ENCODE data around the gene KLHL22.
"Not testable (repeated sequence)": the region's sequence is repeated elsewhere in the genome, so short reads cannot be mapped to it uniquely, and the experiment has no call there.

KLHL22 gene

GRCh38 chr22:20499769-20500168 lies 4.2 kb upstream of the KLHL22 start:
- no peak for ATAC-seq

- no peak for ATAC-seq
Measured at GRCh38 chr22:20498913-20499312, 3.3 kb upstream of the KLHL22 start.

- no peak for ATAC-seq
Measured at GRCh38 chr22:20497426-20497825, 1.8 kb upstream of the KLHL22 start.

- ATAC-seq: peak; percentile 97 to 98
Measured at GRCh38 chr22:20495861-20496681, 476 bp upstream of the KLHL22 start.

- no peak for ATAC-seq
Measured at GRCh38 chr22:20491346-20491745, 4.2 kb downstream of the KLHL22 start.

GRCh38 chr22:20490941-20491307 lies 4.7 kb downstream of the KLHL22 start:
- ATAC-seq: no peak

GRCh38 chr22:20490183-20490940 lies 5.2 kb downstream of the KLHL22 start:
- peak; percentile 42 to 51 for ATAC-seq

- ATAC-seq: no peak
Measured at GRCh38 chr22:20488946-20489345, 6.6 kb downstream of the KLHL22 start.

- ATAC-seq: no peak
Measured at GRCh38 chr22:20487715-20488114, 7.9 kb downstream of the KLHL22 start.

GRCh38 chr22:20486229-20486628 lies 9.4 kb downstream of the KLHL22 start:
- ATAC-seq: no peak

- no peak for ATAC-seq
Measured at GRCh38 chr22:20484948-20485683, 10.5 kb downstream of the KLHL22 start.

- ATAC-seq: no peak
Measured at GRCh38 chr22:20483771-20484170, 11.8 kb downstream of the KLHL22 start.

GRCh38 chr22:20483143-20483506 lies 12.5 kb downstream of the KLHL22 start:
- ATAC-seq: not testable (repeated sequence)

GRCh38 chr22:20479612-20480196 lies 15.9 kb downstream of the KLHL22 start:
- ATAC-seq: no peak

GRCh38 chr22:20478059-20478458 lies 17.5 kb downstream of the KLHL22 start:
- not testable (repeated sequence) for ATAC-seq

- not testable (repeated sequence) for ATAC-seq
Measured at GRCh38 chr22:20475569-20475968, 20.0 kb downstream of the KLHL22 start.

GRCh38 chr22:20475115-20475436 lies 20.5 kb downstream of the KLHL22 start:
- peak in 1 of 2 donors; percentile 67 for ATAC-seq

GRCh38 chr22:20472629-20473442 lies 22.8 kb downstream of the KLHL22 start:
- no peak for ATAC-seq

GRCh38 chr22:20471126-20471833 lies 24.3 kb downstream of the KLHL22 start:
- ATAC-seq: no peak

GRCh38 chr22:20470525-20470924 lies 25.1 kb downstream of the KLHL22 start:
- ATAC-seq: not testable (repeated sequence)

GRCh38 chr22:20469110-20469868 lies 26.3 kb downstream of the KLHL22 start:
- ATAC-seq: no peak

Data from activated CD4-positive, CD25-positive, alpha-beta regulatory T cell treated with anti-CD3 and anti-CD28 coated beads, Interleukin-2, amount 50 U/mL, for 24 hours (primary cell).